Brain microvascular endothelial cell (primary cell): ENCODE measurements around the gene RASSF10.

Experiments
- DNase-seq: peaks from one replicate; pipeline ENCODE4 v3.0.0-alpha.2; 2020
- H3K27ac ChIP-seq: fragments of 250-450 bp; sonication (Bioruptor Pico); 2 replicates; pipeline ENCODE4 v1.5.1; 2020; ENCODE audit warnings: mild to moderate bottlenecking, moderate library complexity
- H3K27me3 ChIP-seq: fragments of 250-450 bp; sonication (Bioruptor Pico); replicated peaks from 2 replicates; pipeline ENCODE4 v1.5.1; 2020; ENCODE audit warnings: mild to moderate bottlenecking
- H3K36me3 ChIP-seq: fragments of 250-450 bp; sonication (Bioruptor Pico); replicated peaks from 2 replicates; pipeline ENCODE4 v1.5.1; 2020; ENCODE audit warnings: mild to moderate bottlenecking
- H3K4me3 ChIP-seq: 2 replicates; pipeline ENCODE4 v1.5.1; 2011; ENCODE audit warnings: low read depth, mild to moderate bottlenecking, control low read depth, low read length, moderate library complexity
- CTCF ChIP-seq: IDR thresholded peaks from 2 replicates; pipeline ENCODE4 v1.5.1; 2011; ENCODE audit warnings: low read depth, mild to moderate bottlenecking, moderate library complexity, low read length, control low read depth, inconsistent platforms; ENCODE audit errors: missing control alignments
- in situ Hi-C: cut with HindIII; loops from 2 replicates; pipeline ENCODE4 v1.10.0; 2017; ENCODE audit warnings: low sequenced_read_pairs, low pct_ligation_motif_present

RASSF10 gene

GRCh38 chr11:13013054-13013488 is 4.0 kb downstream of the RASSF10 start:
- H3K27ac ChIP-seq: no peak overlapping the region
- no peak for DNase-seq
- H3K27me3 ChIP-seq: peaks cover 78% of the 10 kb centered on the region
- in situ Hi-C loops: no loop called here
- H3K36me3 ChIP-seq: no peaks in the 10 kb centered on the region
- TF ChIP-seq CTCF: no peak
- H3K4me3 ChIP-seq: no peak overlapping the region

- DNase-seq: no peak
- H3K27ac ChIP-seq: no peak overlapping the region
- no peak overlapping the region for H3K4me3 ChIP-seq
- peaks cover 57% of the 10 kb centered on the region for H3K27me3 ChIP-seq
- no peaks in the 10 kb centered on the region for H3K36me3 ChIP-seq
- in situ Hi-C loops: no loop called here
- no peak for TF ChIP-seq CTCF
These were observed 6.6 kb downstream of the RASSF10 start for GRCh38 chr11:13015753-13016152.

GRCh38 chr11:13016415-13016814 is 7.3 kb downstream of the RASSF10 start:
- H3K4me3 ChIP-seq: no peak overlapping the region
- no peak for DNase-seq
- peaks cover 52% of the 10 kb centered on the region for H3K27me3 ChIP-seq
- in situ Hi-C loops: no loop called here
- H3K27ac ChIP-seq: no peak overlapping the region
- no peak for TF ChIP-seq CTCF
- no peaks in the 10 kb centered on the region for H3K36me3 ChIP-seq

GRCh38 chr11:13019313-13019712 is 10.2 kb downstream of the RASSF10 start:
- Histone ChIP-seq H3K27ac (no peak overlapping the region), H3K27me3 (peaks cover 47% of the 10 kb centered on the region), H3K36me3 (no peaks in the 10 kb centered on the region), H3K4me3 (no peak overlapping the region)
- TF ChIP-seq CTCF: no peak
- in situ Hi-C loops: no loop called here
- DNase-seq: no peak

GRCh38 chr11:13023423-13023822 is 14.3 kb downstream of the RASSF10 start:
- no peak overlapping the region for H3K27ac ChIP-seq
- H3K36me3 ChIP-seq: no peaks in the 10 kb centered on the region
- TF ChIP-seq CTCF: no peak
- DNase-seq: no peak
- no peak overlapping the region for H3K4me3 ChIP-seq
- in situ Hi-C loops: no loop called here
- peaks cover 40% of the 10 kb centered on the region for H3K27me3 ChIP-seq

GRCh38 chr11:13026722-13027121 is 17.6 kb downstream of the RASSF10 start:
- H3K4me3 ChIP-seq: no peak overlapping the region
- no peak for TF ChIP-seq CTCF
- no peak overlapping the region for H3K27ac ChIP-seq
- in situ Hi-C loops: no loop called here
- no peaks in the 10 kb centered on the region for H3K36me3 ChIP-seq
- peaks cover 33% of the 10 kb centered on the region for H3K27me3 ChIP-seq
- no peak for DNase-seq
